ENCODE measurements around the gene C10orf90.

The C10orf90 gene

DNA sequence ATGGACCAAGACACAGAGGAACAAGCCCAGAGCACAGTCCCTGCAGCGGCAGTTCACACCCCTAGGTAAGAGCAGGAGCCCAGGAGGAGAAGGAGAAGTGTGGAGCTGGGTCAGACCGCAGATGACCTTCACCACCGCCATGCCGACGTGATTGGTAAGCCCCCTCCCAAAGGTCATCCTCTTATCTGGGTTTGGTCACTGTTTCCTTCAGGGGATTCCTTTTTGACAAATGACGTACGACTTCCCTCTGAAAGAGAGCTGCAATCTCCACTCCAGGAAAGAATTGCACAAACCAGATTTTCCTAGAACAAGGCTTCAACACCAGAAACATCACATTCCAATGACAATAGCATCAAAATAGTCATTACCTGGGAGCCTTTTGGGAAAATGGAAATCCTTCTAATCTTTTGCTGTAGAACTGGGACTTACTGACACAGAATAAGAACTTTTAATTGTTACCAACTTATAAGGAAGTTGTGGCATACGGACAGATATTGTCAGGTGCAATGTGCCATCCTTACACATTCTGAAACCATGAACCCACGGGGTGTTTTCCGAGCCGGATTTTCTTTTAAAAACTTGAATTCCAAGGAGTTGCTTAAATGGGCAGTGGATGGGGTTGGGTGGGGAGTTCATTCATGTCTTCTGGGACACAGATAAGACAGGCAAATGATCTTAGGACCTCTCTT, 261.4 kb downstream of the C10orf90 start:
- no peak for DNase-seq (ENCODE audit: low read depth)
- TF ChIP-seq, protein P1, sequence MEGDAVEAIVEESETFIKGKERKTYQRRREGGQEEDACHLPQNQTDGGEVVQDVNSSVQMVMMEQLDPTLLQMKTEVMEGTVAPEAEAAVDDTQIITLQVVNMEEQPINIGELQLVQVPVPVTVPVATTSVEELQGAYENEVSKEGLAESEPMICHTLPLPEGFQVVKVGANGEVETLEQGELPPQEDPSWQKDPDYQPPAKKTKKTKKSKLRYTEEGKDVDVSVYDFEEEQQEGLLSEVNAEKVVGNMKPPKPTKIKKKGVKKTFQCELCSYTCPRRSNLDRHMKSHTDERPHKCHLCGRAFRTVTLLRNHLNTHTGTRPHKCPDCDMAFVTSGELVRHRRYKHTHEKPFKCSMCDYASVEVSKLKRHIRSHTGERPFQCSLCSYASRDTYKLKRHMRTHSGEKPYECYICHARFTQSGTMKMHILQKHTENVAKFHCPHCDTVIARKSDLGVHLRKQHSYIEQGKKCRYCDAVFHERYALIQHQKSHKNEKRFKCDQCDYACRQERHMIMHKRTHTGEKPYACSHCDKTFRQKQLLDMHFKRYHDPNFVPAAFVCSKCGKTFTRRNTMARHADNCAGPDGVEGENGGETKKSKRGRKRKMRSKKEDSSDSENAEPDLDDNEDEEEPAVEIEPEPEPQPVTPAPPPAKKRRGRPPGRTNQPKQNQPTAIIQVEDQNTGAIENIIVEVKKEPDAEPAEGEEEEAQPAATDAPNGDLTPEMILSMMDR (IDR thresholded peaks at IDR 0.05; ENCODE audit: insufficient read depth, low read depth, low read length, missing control alignments), result no peak
- H3K4me3 ChIP-seq (ENCODE audit: low read depth, low read length), result no peak overlapping the region

DNA sequence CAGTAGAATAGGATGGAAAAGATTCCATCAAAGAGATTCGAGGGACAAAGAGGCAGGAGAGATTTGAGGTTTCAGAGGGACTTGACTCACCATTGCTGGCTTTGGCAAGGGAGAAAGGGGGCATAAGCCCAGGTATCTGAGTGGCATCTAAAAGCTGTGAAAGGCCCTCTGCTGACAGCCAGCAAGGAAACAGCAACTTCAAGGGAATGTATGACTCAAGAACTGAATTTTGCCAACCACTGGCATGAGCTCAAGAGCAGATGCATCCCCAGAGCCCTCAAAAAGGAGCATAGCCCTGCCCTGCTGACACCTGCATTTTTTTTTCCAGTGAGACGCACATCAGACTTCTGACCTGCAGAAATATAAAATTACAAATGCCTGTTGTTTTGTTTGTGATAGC, 262.7 kb downstream of the C10orf90 start:
- DNase-seq (ENCODE audit: low read depth), result no peak
- no peak overlapping the region for H3K4me3 ChIP-seq (ENCODE audit: low read depth, low read length)
- TF ChIP-seq, protein P1 (IDR thresholded peaks at IDR 0.05; ENCODE audit: insufficient read depth, low read depth, low read length, missing control alignments), result no peak

DNA sequence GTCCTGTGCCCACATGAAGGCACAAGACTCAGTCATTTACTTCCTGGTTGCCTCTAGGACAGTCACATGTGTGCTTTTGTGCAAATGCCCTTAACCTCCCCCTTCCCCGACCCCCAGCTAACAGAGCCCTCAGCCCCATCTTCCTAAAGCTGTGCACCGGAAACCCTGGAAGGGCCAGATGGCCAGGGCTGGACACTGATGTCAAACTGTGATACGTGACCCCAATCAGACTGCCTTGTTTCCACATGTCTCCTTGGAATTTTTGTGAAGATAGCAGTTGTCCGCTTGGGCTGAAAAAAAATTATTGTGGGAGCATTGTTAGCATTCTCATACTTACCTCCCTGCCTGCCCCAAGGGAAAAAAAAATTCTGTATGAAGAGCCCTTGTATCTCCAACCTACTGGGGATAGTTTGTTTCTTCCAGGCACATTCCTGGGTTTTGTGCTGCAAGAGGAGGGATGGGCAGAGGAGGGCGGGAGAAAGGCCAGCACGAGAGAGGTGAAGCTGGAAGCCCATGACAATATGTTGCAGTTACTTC, 265.2 kb downstream of the C10orf90 start:
- DNase-seq (ENCODE audit: low read depth), result no peak
- TF ChIP-seq, protein P1 (IDR thresholded peaks at IDR 0.05; ENCODE audit: insufficient read depth, low read depth, low read length, missing control alignments), result no peak
- H3K4me3 ChIP-seq (ENCODE audit: low read depth, low read length), result no peak overlapping the region

DNA sequence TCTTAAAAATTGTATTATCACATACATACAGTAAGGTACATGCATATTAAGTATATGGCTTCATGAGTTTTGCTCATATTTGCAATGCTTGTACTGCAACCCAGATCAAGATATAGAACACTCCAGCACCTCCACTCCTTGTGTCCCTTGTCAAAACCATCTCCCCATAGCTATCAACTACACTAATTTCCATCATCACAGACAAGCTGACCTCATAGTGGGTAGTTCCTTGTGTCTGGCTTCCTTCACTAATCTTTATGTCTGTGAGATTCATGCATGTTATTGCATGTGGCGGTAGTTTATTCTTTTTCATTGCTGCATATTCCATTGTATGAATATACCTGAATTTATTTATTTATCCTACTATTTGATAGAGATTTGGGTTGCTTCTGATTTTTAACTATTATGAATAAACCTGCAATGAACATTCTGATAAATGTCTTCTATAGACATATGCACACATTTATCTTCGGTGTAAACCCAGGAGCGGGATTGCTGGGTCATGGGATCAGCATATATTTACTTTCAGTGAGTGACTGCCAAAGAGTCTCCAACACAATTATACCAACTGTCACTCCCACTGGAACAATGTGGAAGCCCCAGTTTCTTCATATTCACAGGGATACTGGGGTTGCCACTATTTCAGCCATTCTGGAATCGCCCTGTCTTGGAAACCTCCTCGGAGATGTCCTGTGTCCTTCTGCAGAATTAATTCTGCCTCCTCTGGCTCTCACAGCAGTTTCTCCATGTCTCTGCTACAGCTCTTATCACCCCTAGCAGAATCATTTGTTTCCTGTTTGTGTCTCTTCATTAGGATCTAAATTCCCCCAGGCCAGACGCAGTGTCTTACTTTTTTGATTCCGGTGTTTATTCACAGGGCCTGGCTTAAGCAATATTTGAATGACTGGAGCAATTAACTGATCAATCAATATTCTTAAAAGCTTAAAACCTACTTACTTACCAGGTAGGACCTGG, 267.5 kb downstream of the C10orf90 start:
- TF ChIP-seq, protein P1 (IDR thresholded peaks at IDR 0.05; ENCODE audit: insufficient read depth, low read depth, low read length, missing control alignments), result no peak
- no peak for DNase-seq (ENCODE audit: low read depth)
- H3K4me3 ChIP-seq (ENCODE audit: low read depth, low read length), result no peak overlapping the region

DNA sequence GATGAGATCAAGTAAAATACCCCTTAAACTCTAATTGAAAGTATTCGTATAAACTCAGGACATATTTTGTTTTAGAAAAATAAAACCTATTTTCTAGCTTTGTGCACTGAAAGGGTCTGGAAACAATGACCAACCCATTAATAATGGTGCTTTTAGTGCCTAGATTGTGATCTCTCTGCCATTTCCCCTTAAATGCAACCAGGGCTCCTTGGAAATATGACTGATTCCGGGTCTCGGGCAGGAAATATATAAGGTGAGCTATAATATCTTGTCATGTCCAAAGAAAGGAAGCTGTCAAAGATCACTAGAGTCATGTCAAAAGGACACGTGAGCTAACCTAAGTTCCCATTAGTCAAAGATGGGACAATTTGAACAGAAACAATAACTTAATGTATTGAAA, 269.9 kb downstream of the C10orf90 start:
- no peak for DNase-seq (ENCODE audit: low read depth)
- TF ChIP-seq, protein P1 (IDR thresholded peaks at IDR 0.05; ENCODE audit: insufficient read depth, low read depth, low read length, missing control alignments), result no peak
- H3K4me3 ChIP-seq (ENCODE audit: low read depth, low read length), result no peak overlapping the region

DNA sequence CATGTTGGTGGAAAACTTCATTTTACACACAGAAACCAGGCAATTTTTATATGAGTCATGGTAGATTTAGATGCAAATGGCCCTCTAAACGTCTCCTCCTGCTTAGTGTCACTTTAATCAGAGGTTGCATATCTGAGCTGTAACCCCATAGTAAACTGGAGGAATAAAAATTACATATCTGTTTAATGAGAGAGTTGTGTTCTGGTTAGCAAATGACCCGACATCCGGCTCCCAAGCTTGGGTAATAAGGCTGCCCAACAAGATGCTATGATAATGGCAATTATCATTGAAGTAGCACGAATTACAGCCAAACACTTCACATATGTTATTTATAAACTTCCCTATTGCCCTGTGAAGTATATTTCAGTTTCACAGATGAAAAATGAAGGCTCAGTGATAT, 271.6 kb downstream of the C10orf90 start:
- H3K4me3 ChIP-seq (ENCODE audit: low read depth, low read length), result no peak overlapping the region
- DNase-seq (ENCODE audit: low read depth), result no peak
- TF ChIP-seq, protein P1 (IDR thresholded peaks at IDR 0.05; ENCODE audit: insufficient read depth, low read depth, low read length, missing control alignments), result no peak

Data from GM12865 (cell line).